ENCODE data around the gene VEPH1. TPM values are rescaled to one million over a fixed set of nuclear protein-coding genes. Genes with fewer than 3 reads are reported as not detected.

The VEPH1 gene
- total RNA-seq, 1 experiment from 2014 or later = 7.7 TPM

DNA sequence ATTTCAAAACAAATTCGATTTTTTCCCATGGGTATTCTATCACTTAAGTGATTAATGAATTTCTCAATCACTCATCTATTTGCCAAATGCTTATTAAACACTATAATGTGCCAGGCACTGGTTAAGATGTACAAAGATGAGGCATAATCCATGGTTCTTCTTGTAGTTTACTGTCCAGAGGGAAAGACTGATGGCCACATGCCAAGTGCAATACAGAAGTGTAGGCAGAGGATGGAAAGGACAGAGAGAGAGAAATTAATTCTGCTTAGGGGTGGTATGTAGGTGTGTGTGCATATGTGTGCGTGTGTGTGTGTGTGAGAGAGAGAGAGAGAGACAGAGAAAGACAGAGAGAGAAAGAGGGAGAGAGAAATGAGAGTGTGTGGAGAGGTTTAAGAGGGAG lies 222.4 kb downstream of the VEPH1 start:
- no peak for DNase-seq
- Histone ChIP-seq H3K9ac (ENCODE audit: extremely low read depth, insufficient read length, low read length) (no peak overlapping the region), H2AK5ac (ENCODE audit: insufficient read length, low read length) (no peak overlapping the region), H3K4me2 (ENCODE audit: insufficient read depth, insufficient read length, low read length) (no peak overlapping the region), H3K23ac (ENCODE audit: insufficient read length, low read depth, low read length) (no peak overlapping the region), H2BK120ac (ENCODE audit: low read depth, low read length, poor library complexity, severe bottlenecking) (no peak overlapping the region), H3K4ac (ENCODE audit: low read depth, low read length) (no peak overlapping the region), H3K27me3 (ENCODE audit: insufficient read depth, low read length) (no peaks in the 10 kb centered on the region), H3T11ph (ENCODE audit: low read length) (no peak overlapping the region), H3K79me1 (ENCODE audit: insufficient read depth, low read depth, low read length, poor library complexity, severe bottlenecking) (no peaks in the 10 kb centered on the region), H3K23me2 (ENCODE audit: insufficient read length, low read depth, low read length, poor library complexity, severe bottlenecking) (no peaks in the 10 kb centered on the region), H3K4me1 (ENCODE audit: insufficient read depth, low read length) (peaks cover 7% of the 10 kb centered on the region; the same call in 1 of the 2 replicates), H2BK12ac (ENCODE audit: insufficient read length, low read depth, low read length) (no peak overlapping the region), H4K5ac (ENCODE audit: insufficient read length, low read depth, low read length) (no peak overlapping the region), H3K56ac (ENCODE audit: insufficient read length, low read depth, low read length) (no peak overlapping the region), H4K91ac (ENCODE audit: insufficient read length, low read depth, low read length) (no peak overlapping the region), H3K9me3 (ENCODE audit: control insufficient read depth, low read depth, low read length) (no peaks in the 10 kb centered on the region), H3K18ac (ENCODE audit: insufficient read length, low read depth, low read length) (no peak overlapping the region), H3K27ac (ENCODE audit: insufficient read length, low read depth, low read length) (no peak overlapping the region), H2BK15ac (ENCODE audit: low read depth, low read length) (no peak overlapping the region), H3K14ac (ENCODE audit: insufficient read depth, low read length) (no peak overlapping the region), H2BK20ac (ENCODE audit: low read depth, low read length, poor library complexity, severe bottlenecking) (no peak overlapping the region), H3K79me2 (ENCODE audit: insufficient read depth, low read length) (no peaks in the 10 kb centered on the region), H2BK5ac (ENCODE audit: insufficient read length, low read length) (no peak overlapping the region), H4K8ac (replicated peaks; ENCODE audit: insufficient read length, low read depth, low read length) (no peak overlapping the region), H4K20me1 (ENCODE audit: control insufficient read depth, insufficient read depth, insufficient read length) (no peaks in the 10 kb centered on the region), H2AFZ (ENCODE audit: low read length) (no peak overlapping the region)
- TF ChIP-seq, protein P1, sequence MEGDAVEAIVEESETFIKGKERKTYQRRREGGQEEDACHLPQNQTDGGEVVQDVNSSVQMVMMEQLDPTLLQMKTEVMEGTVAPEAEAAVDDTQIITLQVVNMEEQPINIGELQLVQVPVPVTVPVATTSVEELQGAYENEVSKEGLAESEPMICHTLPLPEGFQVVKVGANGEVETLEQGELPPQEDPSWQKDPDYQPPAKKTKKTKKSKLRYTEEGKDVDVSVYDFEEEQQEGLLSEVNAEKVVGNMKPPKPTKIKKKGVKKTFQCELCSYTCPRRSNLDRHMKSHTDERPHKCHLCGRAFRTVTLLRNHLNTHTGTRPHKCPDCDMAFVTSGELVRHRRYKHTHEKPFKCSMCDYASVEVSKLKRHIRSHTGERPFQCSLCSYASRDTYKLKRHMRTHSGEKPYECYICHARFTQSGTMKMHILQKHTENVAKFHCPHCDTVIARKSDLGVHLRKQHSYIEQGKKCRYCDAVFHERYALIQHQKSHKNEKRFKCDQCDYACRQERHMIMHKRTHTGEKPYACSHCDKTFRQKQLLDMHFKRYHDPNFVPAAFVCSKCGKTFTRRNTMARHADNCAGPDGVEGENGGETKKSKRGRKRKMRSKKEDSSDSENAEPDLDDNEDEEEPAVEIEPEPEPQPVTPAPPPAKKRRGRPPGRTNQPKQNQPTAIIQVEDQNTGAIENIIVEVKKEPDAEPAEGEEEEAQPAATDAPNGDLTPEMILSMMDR (conservative IDR thresholded peaks at IDR 0.05) = no peak
- WGBS (ENCODE audit: extremely low coverage, insufficient read length, low lambda C conversion rate) = no CpG with 5 or more reads among the region's 2 CpGs
- no peak overlapping the region for H3K4me3 Mint-ChIP-seq
- no peaks in the 10 kb centered on the region for H3K36me3 Mint-ChIP-seq (ENCODE audit: insufficient read depth in 1 of 3, low read depth in 3 of 3)
- no peaks in the 10 kb centered on the region for H3K9me3 Mint-ChIP-seq
- H3K27me3 Mint-ChIP-seq (ENCODE audit: low read depth) = no peaks in the 10 kb centered on the region
- H3K4me1 Mint-ChIP-seq = peaks cover 8 to 11% of the 10 kb centered on the region in 2 experiments
- H3K27ac Mint-ChIP-seq = no peak overlapping the region
